ENCODE measurements around the gene TDRD9.

TDRD9 gene

DNA sequence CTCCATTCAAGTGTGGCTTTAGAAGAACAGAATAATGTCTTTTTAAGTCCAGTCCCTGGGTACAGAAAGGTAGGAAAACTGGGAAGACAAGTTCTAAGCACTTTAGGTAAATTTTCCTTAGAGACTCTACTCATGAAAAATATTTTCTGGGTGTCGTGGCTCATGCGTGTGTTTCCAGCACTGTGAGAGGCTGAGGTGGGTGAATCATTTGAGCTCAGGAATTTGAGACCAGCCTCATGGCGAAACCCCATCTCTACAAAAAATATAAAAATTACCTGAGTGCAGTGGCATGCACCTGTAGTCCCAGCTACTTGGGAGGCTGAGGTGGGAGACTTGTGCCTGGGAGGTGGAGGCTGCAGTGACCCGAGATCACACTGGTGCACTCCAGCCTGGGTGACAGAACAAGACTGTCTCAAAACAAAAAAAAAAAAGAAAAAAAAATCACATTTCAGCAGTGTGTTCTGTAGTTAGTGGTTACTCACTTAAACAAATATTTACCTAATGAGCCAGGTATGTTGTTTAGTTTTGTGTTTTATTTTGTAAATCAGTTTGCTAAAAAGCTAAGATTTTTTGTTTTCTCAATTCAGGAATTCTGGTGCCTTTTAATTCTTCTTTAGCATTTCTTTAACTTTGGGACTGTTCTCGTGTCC is 66.4 kb downstream of the TDRD9 start:
- ATAC-seq (no peak), DNase-seq (no peak)

DNA sequence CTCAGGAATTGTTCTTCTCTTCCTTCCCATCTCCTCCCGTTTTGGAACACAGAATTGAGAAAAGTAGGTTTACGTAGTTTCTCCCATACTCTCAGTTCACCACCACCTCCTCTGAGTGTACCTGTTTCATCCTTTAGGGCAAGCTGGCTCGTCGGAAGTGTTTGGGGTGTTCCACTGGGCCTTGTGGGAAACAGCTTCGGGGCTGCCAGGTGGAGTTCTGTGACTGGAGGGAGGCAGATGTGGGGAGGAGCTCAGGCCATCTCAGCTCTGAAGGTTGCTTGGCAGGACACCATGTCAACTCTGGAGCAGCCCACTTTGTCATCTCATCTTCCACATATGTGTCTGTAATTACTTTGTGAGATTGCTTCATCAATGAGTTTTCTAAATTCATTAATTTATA is 67.6 kb downstream of the TDRD9 start:
- no peak for ATAC-seq

GRCh38 chr14:103997391-103997790 is 69.1 kb downstream of the TDRD9 start:
- ATAC-seq (no peak), DNase-seq (no peak)

More for the DNA sequence above, 67.6 kb downstream of the TDRD9 start:
- no peak for DNase-seq

GRCh38 chr14:103998027-103998426 is 69.8 kb downstream of the TDRD9 start:
- ATAC-seq (no peak), DNase-seq (no peak)

DNA sequence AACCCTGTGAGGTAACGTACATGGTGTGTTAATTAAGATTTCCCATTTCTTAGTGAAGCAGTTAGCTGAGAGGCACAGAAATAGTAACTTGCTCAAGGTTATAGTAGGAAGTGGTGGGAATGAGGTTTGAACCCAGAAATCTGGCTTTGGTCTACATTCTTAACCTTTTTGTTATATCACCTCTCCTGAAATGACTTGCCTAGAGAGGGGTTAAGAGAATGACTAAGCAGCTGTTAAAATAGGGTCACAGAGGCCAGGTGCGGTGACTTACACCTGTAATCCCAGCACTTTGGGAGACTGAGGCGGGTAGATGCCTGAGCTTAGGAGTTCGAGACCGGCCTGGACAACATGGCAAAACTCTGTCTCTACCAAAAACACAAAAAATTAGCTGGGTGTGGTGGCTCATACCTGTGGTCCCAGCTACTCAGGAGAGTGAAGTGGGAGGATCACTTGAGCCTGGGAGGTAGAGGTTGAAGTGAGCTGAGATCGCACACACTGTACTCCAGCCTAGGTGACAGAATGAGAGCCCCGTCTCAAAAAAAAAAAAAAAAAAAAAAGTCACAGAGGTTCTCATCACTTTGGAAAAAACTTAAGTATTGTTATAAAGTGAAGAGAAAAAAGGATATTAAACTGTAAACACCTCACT is 71.7 kb downstream of the TDRD9 start:
- DNase-seq (no peak), ATAC-seq (no peak)

GRCh38 chr14:104001003-104001402 is 72.7 kb downstream of the TDRD9 start:
- ATAC-seq, result no peak
- DNase-seq, result peak; percentile 21

GRCh38 chr14:104003616-104004015 is 75.4 kb downstream of the TDRD9 start:
- ATAC-seq (no peak), DNase-seq (no peak)

DNA sequence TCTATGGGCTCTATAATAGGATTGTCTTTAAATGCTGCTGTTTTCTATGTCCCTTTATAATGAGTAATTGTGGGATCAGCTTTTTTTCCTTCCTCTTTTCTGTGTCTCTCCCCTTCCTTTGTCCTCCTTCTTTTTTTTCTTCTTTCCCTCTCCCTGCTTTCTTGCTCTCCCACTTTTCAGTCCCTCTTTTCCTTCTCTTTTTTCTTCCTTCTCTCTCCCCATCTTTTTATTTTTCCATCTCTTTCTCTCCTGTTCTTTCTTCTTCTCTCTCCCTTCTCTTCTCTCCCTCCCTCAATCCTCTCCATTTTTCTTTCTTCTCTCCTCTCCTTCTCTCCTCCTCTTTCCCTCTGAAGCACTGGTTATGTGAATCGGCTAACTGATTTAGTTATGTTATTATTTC is 76.6 kb downstream of the TDRD9 start:
- DNase-seq (no peak), ATAC-seq (no peak)

GRCh38 chr14:104005489-104005888 is 77.2 kb downstream of the TDRD9 start:
- ATAC-seq, result no peak
- DNase-seq, result no peak

DNA sequence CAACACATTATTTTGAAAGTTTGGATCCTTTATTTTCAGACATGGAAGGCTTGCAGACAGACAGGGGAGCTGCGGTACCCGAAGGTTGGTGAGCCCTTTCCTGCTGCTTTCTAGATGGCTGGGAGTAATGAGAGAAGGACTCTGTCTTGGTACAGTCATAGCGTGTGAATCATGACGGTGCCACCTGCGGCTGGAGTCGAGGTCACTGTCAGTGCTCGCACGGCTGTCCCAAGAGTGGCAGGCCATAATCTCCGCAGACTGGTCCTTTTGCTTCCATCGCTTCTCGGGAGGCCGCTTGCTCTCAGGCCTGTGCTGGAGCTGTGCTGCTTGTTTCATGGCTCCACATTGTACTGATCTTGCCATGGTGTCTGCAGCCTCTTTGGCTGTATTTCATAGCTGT is 78.9 kb downstream of the TDRD9 start:
- ATAC-seq (no peak), DNase-seq (no peak)

DNA sequence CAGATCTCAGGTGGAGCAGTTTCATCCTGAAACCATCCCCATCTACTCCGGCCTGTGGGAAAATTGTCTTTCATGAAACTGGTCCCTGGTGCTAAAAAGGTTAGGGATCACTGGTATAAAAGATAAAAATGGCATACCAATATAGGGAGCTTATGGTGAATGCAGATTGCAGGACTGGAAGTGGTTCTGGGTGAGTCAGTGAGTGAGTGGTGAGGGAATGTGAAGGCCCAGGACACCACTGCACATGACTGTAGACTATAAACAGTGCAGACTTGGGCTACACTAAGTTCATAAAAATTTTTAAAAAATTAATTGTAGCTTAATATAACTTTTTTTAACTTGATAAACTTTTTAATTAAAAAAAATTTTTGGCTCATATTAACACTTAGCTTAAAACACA is 81.0 kb downstream of the TDRD9 start:
- ATAC-seq (no peak), DNase-seq (no peak)

GRCh38 chr14:104011824-104012517 is 83.7 kb downstream of the TDRD9 start:
- ATAC-seq, result no peak
- no peak for DNase-seq

DNA sequence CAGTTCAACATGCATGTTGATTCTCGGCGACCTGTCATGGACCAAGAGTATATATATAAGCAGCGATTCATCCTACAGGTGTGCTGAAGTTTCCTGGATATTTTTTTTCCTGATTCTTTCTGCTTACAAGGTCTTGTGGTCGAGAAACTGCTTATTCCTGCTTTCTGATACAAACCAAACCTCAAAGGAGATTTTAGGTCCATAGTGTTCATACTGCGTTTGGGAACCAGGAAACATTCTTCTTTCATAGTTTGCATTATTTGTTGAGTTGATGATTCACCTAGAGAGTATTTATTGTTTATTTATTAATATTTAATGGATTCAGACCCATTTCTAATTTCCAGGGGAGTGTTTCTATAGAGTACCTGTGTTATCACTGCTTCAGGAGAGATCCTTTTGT is 86.5 kb downstream of the TDRD9 start:
- DNase-seq (no peak), ATAC-seq (no peak)

DNA sequence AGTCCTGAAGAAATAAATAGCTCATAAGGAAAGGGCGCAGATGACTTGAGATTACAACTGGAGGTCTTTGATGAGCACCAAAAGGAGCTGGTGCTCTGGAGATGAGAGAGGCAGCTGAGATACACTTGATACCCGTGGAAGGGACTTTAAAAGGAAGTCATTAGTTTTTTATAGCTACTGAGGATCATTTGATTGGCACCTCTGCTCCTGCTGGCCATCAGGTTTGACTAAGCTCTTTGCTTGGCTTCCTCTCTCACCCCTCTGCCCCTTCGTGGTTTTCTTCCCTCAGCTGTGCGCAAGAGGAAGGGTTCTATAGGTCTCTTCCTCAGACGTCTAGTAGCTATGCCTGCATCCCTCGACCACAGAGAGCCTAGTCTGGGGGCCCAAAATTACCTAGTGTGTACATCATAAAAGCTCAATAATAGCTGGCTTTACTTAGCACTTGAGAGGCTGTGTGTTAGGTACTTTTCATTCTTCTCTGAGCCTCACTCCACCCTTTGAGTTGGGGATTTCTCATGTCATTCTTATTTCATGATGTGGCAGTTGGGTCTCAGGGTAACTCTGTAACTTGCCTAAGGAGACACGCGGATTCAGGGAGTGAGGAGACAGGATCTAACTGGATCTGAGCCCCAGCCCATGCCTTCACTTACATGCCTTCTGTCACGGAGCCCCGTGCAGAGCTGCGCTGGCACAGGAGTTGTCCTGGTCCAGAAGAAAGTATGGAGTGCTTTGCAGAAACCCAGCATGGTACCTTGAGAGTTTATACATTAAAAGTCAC is 88.8 kb downstream of the TDRD9 start:
- DNase-seq (no peak), ATAC-seq (no peak)

DNA sequence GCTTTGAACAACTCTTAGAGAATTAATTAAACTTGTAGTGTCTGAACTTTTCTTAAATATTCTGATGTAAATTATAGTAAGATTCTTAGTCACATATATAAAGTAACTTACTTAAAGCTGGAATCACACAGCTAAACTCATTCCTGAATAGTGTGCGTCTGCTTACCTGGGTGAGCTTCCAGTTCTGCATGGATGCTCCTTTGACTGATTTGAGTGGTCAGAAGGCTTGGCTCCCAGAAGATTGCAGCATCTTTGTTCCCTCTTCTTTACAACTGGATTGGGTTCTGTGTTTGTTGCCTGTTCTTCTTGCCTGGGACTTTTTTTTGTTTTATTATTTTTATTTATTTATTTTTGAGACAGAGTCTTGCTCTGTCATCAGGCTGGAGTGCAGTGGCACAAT is 90.8 kb downstream of the TDRD9 start:
- no peak for ATAC-seq
- no peak for DNase-seq

- DNase-seq, result no peak
- no peak for ATAC-seq
These were observed 91.5 kb downstream of the TDRD9 start for GRCh38 chr14:104019806-104020205.

DNA sequence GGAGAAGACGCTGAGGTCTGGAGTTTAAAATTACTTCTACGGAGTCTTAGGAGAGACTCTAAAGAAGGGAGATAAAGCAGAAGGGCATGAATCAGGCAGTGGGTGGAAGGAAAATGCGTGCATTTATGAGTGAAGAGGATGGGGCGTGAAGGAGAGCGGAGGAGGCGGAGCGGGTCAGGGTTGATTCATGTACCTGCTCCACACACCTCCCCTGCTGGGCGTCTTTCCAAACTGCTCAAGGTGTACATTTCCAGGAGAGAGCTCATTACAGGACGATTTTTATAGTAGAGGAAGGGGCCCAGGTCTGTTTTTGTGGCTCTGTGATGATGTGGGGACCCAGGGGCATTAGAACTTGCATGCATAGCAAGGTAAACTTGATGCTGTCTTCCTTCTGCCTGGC is 92.2 kb downstream of the TDRD9 start:
- DNase-seq, result no peak

GRCh38 chr14:104023325-104024055 is 95.2 kb downstream of the TDRD9 start:
- DNase-seq (no peak), ATAC-seq (no peak)

More for the DNA sequence above, 92.2 kb downstream of the TDRD9 start:
- ATAC-seq, result no peak

DNA sequence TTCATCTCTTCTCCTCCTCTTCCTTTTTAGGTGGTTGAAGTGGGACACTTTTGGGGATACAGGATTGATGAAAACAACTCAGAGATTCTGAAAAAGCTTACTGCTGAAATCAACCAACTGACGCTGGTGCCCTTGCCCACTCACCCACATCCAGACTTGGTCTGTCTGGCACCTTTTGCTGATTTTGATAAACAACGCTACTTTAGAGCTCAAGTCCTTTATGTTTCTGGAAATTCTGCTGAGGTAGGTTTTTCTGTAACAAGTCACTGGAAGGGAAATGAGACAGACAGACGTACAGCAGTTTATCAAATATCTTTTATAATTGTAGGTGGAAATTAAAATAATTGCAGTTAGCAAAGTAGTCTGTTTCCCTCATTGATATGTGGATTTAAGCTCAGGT is 97.3 kb downstream of the TDRD9 start:
- no peak for ATAC-seq
- no peak for DNase-seq

GRCh38 chr14:104026024-104026423 is 97.8 kb downstream of the TDRD9 start:
- ATAC-seq (no peak), DNase-seq (no peak)

DNA sequence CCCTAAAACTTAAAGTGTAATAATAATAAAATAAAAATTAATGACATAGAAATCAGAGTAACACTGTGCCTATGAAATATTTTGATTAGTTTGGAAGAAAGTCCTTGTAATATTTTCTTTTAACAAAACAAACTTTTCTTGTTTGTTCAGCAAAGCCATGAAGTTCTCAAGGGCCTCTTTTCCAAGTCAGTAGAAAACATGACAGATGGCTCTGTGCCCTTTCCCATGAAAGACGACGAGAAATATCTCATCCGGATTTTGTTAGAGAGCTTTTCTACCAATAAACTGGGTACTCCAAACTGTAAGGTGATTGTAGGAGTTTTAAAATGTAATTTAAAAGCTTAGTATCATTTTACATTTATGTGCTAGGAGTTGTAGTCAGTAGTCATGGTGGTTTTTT is 102.7 kb downstream of the TDRD9 start:
- no peak for DNase-seq
- ATAC-seq, result no peak

- no peak for DNase-seq
- ATAC-seq, result no peak
These were observed 103.1 kb downstream of the TDRD9 start for GRCh38 chr14:104031384-104031783.
